Stimulated activated CD8-positive, alpha-beta memory T cell treated with anti-CD3 and anti-CD28 coated beads, Interleukin-2, amount 100 ng/mL, for 1 hour (primary cell): ENCODE results near the gene UBE2A.

ENCODE experiments used
- DNase-seq, 2 donors: peaks; one replicate each; pipeline ENCODE4 v3.0.0-alpha.2; 2020; ENCODE audit warnings: low read depth in 2 of 2

Gene UBE2A

DNA sequence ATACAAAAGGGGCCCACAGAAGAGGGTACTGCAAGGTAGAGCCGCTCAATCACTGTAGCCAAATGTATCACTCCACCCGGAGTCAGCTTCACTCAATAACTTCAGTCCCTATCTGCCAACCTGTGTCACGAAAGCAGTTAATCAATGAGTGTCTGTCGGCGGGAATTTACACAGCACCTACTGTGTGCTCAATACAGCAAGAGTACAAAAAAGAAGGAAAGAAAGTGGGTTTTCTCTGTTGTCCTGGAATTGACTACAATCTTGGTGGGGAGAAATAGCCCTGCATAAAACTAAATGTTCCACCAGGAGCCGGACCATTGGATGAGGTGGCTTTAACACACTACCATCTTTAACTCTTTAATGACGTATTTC, 32.6 kb downstream of the UBE2A start:
- no peak for DNase-seq

DNA sequence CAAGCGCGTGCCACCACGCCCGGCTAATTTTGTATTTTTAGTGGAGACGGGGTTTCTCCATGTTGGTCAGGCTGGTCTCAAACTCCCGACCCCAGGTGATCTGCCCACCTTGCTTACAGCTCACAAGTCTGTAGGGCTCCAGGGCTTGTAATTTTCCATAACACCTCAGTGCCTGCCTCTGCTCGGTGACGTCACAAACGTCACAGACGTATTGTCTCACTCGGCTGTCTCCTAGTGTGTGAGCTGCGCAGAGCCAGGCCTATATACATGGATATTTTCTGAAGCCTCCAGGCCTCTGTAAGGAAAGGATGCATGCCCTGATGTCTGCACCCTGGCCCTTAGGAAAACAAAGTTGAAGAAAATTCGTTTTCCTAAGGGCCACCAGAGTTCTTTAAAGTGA, 40.4 kb downstream of the UBE2A start:
- DNase-seq: no peak

DNA sequence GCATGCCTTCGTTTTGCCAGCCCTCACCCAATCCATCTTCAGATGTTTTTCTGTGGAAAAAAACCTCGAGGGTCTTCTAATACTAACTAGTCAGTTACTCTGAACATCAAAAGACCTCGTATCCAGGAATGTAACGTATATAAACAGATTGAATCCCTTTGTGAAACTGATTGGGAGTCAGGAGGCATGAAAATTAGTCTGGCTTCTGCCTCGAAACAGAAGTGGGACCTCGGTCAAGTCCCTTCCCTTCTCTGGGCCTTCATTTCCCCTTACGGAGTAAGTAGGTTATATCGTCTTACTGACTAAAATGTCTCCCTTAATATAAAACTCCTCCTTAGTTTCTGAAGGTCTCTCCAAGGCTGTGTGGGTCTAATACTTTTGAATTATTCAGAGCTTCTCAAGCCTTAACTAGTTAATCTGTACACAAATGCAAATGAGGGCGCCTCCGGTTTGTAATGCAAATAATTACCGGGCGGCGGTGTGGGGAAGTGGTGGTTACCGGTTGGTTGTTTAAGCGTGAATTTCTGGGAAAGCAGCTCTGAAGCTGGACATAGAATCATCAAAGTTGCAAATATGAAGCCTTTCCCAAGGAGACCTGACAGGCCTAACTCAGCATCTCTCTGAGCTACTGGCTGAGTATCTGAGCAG, 43.3 kb downstream of the UBE2A start:
- DNase-seq: no peak

DNA sequence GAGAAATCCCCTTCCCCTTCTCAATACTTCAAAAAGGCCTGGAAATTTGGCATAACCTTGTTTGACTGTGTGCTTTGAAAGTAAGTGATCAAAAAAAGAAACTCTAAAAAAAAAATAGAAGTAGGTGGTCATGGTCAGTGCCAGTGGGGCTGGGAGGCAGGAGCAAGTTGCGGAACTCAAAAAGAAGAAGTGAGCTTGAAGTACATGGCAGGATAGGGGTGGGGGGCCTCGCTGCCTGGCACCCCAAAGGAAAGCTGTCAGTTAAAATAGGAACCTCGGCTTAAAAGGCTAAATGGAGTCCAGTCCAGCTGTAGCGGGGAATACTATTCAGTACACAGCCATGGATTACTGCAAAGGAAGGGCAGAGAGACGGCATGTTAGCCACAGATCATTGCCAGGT, 44.1 kb downstream of the UBE2A start:
- DNase-seq: no peak

DNA sequence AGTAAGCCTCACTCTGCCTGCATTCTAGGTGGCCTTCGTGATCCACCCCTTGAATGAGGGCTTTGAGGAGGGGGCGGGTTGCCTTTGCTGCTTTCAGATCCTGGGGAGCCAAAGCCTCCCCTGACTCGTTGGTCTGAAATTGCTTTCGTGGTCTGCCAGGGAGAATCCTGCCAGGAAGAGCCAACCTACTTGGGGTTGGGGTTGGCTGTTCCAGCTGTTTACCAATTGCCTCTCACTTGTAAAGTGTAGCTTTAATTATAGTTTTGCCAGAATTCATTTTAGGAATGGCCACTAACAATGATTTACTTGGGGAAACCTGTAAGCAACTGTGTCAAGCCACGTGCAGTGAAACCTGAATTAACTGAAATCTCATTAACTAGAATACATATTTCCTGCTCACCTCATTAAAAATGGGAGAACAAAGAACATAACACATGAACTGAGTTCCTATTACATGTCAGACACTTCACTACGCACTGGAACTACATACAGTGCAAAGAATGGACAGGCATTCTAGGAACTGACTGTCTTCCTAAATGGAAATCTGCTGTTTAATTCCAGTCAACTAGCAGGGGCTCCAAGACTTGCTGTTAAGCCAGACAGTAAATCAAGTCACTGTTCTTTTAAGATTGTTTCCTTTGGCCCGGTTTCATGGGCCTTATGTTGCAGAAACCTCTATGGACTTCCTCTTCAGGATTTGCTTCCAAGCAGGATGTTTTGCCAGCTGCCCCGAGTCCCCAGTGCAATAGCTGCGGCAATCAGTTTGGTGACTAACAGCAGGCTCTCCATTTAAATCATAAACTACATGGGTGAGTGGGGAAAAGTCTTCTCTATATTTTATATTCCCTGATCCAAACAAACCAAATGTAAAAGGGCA, 48.2 kb downstream of the UBE2A start:
- no peak for DNase-seq

DNA sequence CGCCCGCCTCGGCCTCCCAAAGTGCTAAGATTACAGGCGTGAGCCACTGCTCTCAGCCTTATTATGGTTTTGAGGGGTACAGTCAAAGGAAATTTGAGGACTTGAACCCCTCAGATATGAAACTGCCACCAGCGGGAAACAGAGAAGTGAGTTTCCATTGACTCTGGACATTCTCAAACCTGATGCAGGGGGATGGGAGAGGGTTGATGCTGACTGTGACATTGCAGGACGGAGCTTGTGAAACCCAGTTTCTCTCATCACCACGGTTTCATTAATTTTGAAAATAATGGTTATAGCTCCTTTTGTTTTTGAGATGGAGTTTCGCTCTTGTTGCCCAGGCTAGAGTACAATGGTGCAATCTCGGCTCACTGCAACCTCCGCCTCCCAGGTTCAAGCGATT, 50.1 kb downstream of the UBE2A start:
- DNase-seq: no peak

DNA sequence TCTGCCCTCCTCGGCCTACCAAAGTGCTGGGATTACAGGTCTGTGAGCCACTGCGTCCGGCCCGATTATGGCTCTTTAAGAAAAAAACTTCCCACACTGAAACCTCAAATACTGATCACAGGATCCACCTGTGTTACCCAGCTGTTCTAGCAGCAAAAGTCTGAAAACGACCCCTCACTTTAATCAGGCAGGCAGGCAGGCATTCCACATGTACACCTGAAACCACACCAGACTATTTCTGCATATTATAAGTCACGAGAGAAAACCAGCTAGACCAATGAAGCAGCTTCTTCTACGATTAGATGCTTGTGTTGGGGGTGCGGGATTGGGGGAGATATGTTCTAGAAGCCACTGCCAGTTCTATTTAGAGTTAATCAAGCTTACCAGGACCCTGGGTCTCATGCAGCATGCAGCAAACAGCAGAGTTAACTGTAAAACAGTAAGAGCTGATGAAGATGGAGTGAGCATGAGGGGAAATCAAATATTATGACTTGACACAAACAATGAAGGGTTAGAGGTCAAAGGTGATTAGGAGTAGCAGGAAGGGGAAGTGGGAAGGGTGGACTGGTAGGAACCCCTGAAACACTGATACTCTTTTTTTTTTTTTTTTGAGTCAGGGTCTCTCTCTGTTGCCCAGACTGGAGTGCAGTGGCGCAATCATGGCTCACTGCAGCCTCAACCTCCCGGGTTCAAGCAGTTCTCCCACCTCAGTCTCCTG, 50.7 kb downstream of the UBE2A start:
- no peak for DNase-seq

DNA sequence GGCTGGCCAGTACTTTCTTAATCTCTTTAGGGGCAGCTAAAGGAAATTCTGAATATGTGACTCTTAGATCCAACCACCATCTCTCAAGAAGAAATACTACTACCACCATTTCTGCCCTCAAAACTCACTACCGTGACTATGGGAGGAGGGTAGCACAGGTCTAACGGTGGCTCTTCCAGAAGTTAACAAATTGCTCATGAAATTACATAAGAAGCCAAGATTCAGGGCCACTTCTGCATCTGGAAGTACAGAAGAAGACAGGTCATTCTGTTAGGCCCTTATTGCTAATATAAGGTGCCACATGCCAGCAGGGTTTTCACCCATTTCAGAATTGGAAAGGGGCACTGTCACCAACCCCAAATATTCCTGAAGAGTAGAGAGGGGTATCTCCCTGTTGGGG, 51.5 kb downstream of the UBE2A start:
- no peak for DNase-seq
